Loucy (cell line): ENCODE measurements around the gene KDR.

ENCODE experiments used
- H2AFZ ChIP-seq: fragments of 200-600 bp; sonication (generic); 2 replicates; pipeline ENCODE4 v1.6.0; 2016; ENCODE audit warnings: antibody characterized with exemption, mild to moderate bottlenecking, low read length, moderate library complexity
- H3F3A ChIP-seq: fragments of 200-600 bp; 2 replicates; pipeline ENCODE4 v1.6.0; 2016; ENCODE audit warnings: antibody characterized with exemption, low read depth, mild to moderate bottlenecking
- H3K27me3 ChIP-seq: fragments of 200-600 bp; sonication (generic); 2 replicates; pipeline ENCODE4 v1.6.1; 2014; ENCODE audit warnings: low read length, mild to moderate bottlenecking; ENCODE audit not compliant: insufficient read depth, poor library complexity, severe bottlenecking
- H3K36me3 ChIP-seq: fragments of 200-600 bp; sonication (generic); 2 replicates; pipeline ENCODE4 v1.6.1; 2016; ENCODE audit warnings: low read length; ENCODE audit not compliant: insufficient read depth
- H3K4me1 ChIP-seq: fragments of 200-600 bp; sonication (generic); 2 replicates; pipeline ENCODE4 v1.5.1; 2014; ENCODE audit warnings: low read length, mild to moderate bottlenecking; ENCODE audit not compliant: insufficient read depth, poor library complexity, severe bottlenecking
- H3K4me2 ChIP-seq: fragments of 200-600 bp; sonication (generic); 2 replicates; pipeline ENCODE4 v1.6.0; 2014; ENCODE audit warnings: antibody characterized with exemption, low read length, low read depth, mild to moderate bottlenecking; ENCODE audit not compliant: poor library complexity, severe bottlenecking
- H3K4me3 ChIP-seq: fragments of 200-600 bp; sonication (generic); 2 replicates; pipeline ENCODE4 v1.5.1; 2014; ENCODE audit warnings: low read length, mild to moderate bottlenecking, mixed read lengths; ENCODE audit not compliant: poor library complexity, severe bottlenecking
- H3K79me2 ChIP-seq: fragments of 200-600 bp; sonication (generic); 2 replicates; pipeline ENCODE4 v1.6.1; 2014; ENCODE audit warnings: low read length; ENCODE audit not compliant: insufficient read depth
- H3K9ac ChIP-seq: fragments of 200-600 bp; sonication (generic); 2 replicates; pipeline ENCODE4 v1.6.0; 2014; ENCODE audit warnings: mild to moderate bottlenecking, low read depth, low read length, moderate library complexity; ENCODE audit not compliant: poor library complexity, severe bottlenecking
- H3K9me2 ChIP-seq: fragments of 200-600 bp; sonication (generic); replicated peaks from 2 replicates; pipeline ENCODE4 v1.6.1; 2016; ENCODE audit warnings: low read depth, low read length, mixed read lengths
- H3K9me3 ChIP-seq: fragments of 200-600 bp; sonication (generic); 2 replicates; pipeline ENCODE4 v1.6.1; 2014; ENCODE audit warnings: mild to moderate bottlenecking, antibody characterized with exemption, low read length, low read depth; ENCODE audit not compliant: insufficient read depth
- H4K20me1 ChIP-seq: fragments of 200-600 bp; sonication (generic); 2 replicates; pipeline ENCODE4 v1.6.0; 2014; ENCODE audit warnings: antibody characterized with exemption, low read length, mild to moderate bottlenecking; ENCODE audit not compliant: insufficient read depth, poor library complexity, severe bottlenecking
- EZH2phosphoT487 ChIP-seq: fragments of 200-600 bp; IDR thresholded peaks from 2 replicates; pipeline ENCODE4 v1.6.1; 2018; ENCODE audit warnings: antibody characterized with exemption, mild to moderate bottlenecking, moderate library complexity, borderline replicate concordance
- TF ChIP-seq, protein P1 (sequence below): fragments of 200-600 bp; sonication (generic); conservative IDR thresholded peaks from 2 replicates; pipeline ENCODE4 v1.5.1; 2014; ENCODE audit warnings: mild to moderate bottlenecking, antibody characterized with exemption, low read length

The KDR gene

GRCh38 chr4:55118397-55118796 is 7.0 kb downstream of the KDR start:
- no peak overlapping the region for H2AFZ ChIP-seq
- no peaks in the 10 kb centered on the region for H3K27me3 ChIP-seq
- H3F3A ChIP-seq: no peaks in the 10 kb centered on the region
- no peak overlapping the region for H3K4me3 ChIP-seq
- no peaks in the 10 kb centered on the region for H3K9me3 ChIP-seq
- no peaks in the 10 kb centered on the region for H3K9me2 ChIP-seq
- H3K9ac ChIP-seq: no peak overlapping the region
- no peak overlapping the region for H3K4me2 ChIP-seq
- H3K79me2 ChIP-seq: no peaks in the 10 kb centered on the region
- H3K4me1 ChIP-seq: peaks cover 3% of the 10 kb centered on the region
- no peaks in the 10 kb centered on the region for H4K20me1 ChIP-seq
- no peaks in the 10 kb centered on the region for H3K36me3 ChIP-seq
- TF ChIP-seq, protein P1, sequence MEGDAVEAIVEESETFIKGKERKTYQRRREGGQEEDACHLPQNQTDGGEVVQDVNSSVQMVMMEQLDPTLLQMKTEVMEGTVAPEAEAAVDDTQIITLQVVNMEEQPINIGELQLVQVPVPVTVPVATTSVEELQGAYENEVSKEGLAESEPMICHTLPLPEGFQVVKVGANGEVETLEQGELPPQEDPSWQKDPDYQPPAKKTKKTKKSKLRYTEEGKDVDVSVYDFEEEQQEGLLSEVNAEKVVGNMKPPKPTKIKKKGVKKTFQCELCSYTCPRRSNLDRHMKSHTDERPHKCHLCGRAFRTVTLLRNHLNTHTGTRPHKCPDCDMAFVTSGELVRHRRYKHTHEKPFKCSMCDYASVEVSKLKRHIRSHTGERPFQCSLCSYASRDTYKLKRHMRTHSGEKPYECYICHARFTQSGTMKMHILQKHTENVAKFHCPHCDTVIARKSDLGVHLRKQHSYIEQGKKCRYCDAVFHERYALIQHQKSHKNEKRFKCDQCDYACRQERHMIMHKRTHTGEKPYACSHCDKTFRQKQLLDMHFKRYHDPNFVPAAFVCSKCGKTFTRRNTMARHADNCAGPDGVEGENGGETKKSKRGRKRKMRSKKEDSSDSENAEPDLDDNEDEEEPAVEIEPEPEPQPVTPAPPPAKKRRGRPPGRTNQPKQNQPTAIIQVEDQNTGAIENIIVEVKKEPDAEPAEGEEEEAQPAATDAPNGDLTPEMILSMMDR: no peak
- TF ChIP-seq EZH2phosphoT487: no peak

GRCh38 chr4:55117511-55117910 is 7.9 kb downstream of the KDR start:
- Histone ChIP-seq H3K36me3 (no peaks in the 10 kb centered on the region), H3K27me3 (no peaks in the 10 kb centered on the region), H3K9ac (no peak overlapping the region), H4K20me1 (no peaks in the 10 kb centered on the region), H3F3A (no peaks in the 10 kb centered on the region), H3K4me1 (peaks cover 3% of the 10 kb centered on the region), H3K9me3 (no peaks in the 10 kb centered on the region), H3K79me2 (no peaks in the 10 kb centered on the region), H3K4me2 (no peak overlapping the region), H3K9me2 (no peaks in the 10 kb centered on the region), H3K4me3 (no peak overlapping the region), H2AFZ (no peak overlapping the region)
- TF ChIP-seq, protein P1: no peak
- no peak for TF ChIP-seq EZH2phosphoT487

GRCh38 chr4:55116450-55116849 is 8.9 kb downstream of the KDR start:
- H4K20me1 ChIP-seq: no peaks in the 10 kb centered on the region
- H3K27me3 ChIP-seq: no peaks in the 10 kb centered on the region
- TF ChIP-seq, protein P1: no peak
- TF ChIP-seq EZH2phosphoT487: no peak
- H3K9me3 ChIP-seq: no peaks in the 10 kb centered on the region
- H3K9ac ChIP-seq: no peak overlapping the region
- H3K4me1 ChIP-seq: peaks cover 3% of the 10 kb centered on the region
- no peaks in the 10 kb centered on the region for H3K9me2 ChIP-seq
- no peak overlapping the region for H3K4me2 ChIP-seq
- H3K4me3 ChIP-seq: no peak overlapping the region
- no peaks in the 10 kb centered on the region for H3K36me3 ChIP-seq
- no peaks in the 10 kb centered on the region for H3F3A ChIP-seq
- H3K79me2 ChIP-seq: no peaks in the 10 kb centered on the region
- H2AFZ ChIP-seq: no peak overlapping the region
